ENCODE data around the gene PAX9.
"Not testable (repeated sequence)": the region's sequence is repeated elsewhere in the genome, so short reads cannot be mapped to it uniquely, and the experiment has no call there.

Gene PAX9

GRCh38 chr14:36682338-36682737 lies 20.7 kb downstream of the PAX9 start:
- Histone ChIP-seq H3K9ac (ENCODE audit: low read length) (no peak overlapping the region), H3K4me1 (ENCODE audit: control insufficient read depth, insufficient read depth, low read length) (no peaks in the 10 kb centered on the region), H3K9me3 (ENCODE audit: control insufficient read depth, low read length) (no peaks in the 10 kb centered on the region), H3K36me3 (ENCODE audit: control insufficient read depth, insufficient read depth, low read length, severe bottlenecking) (no peaks in the 10 kb centered on the region), H3K27me3 (replicated peaks; ENCODE audit: control insufficient read depth, insufficient read depth, low read length) (no peaks in the 10 kb centered on the region), H3K4me3 (ENCODE audit: low read length) (no peak overlapping the region)
- DNase-seq (ENCODE audit: low read depth) = no peak

- Histone ChIP-seq H3K4me1 (ENCODE audit: control insufficient read depth, insufficient read depth, low read length) (no peaks in the 10 kb centered on the region), H3K36me3 (ENCODE audit: control insufficient read depth, insufficient read depth, low read length, severe bottlenecking) (no peaks in the 10 kb centered on the region), H3K9me3 (ENCODE audit: control insufficient read depth, low read length) (no peaks in the 10 kb centered on the region), H3K9ac (ENCODE audit: low read length) (no peak overlapping the region), H3K4me3 (ENCODE audit: low read length) (no peak overlapping the region), H3K27me3 (replicated peaks; ENCODE audit: control insufficient read depth, insufficient read depth, low read length) (no peaks in the 10 kb centered on the region)
- no peak for DNase-seq (ENCODE audit: low read depth)
These were observed 21.5 kb downstream of the PAX9 start for GRCh38 chr14:36683083-36683724.

- Histone ChIP-seq H3K4me1 (ENCODE audit: control insufficient read depth, insufficient read depth, low read length) (no peaks in the 10 kb centered on the region), H3K4me3 (ENCODE audit: low read length) (no peak overlapping the region), H3K9ac (ENCODE audit: low read length) (no peak overlapping the region), H3K27me3 (replicated peaks; ENCODE audit: control insufficient read depth, insufficient read depth, low read length) (no peaks in the 10 kb centered on the region), H3K9me3 (ENCODE audit: control insufficient read depth, low read length) (no peaks in the 10 kb centered on the region), H3K36me3 (ENCODE audit: control insufficient read depth, insufficient read depth, low read length, severe bottlenecking) (no peaks in the 10 kb centered on the region)
- DNase-seq (ENCODE audit: low read depth) = no peak
These were observed 23.3 kb downstream of the PAX9 start for GRCh38 chr14:36684946-36685345.

- Histone ChIP-seq H3K27me3 (replicated peaks; ENCODE audit: control insufficient read depth, insufficient read depth, low read length) (no peaks in the 10 kb centered on the region), H3K4me3 (ENCODE audit: low read length) (no peak overlapping the region)
These were observed 28.8 kb downstream of the PAX9 start for GRCh38 chr14:36690311-36691040.

GRCh38 chr14:36699420-36699819 lies 37.8 kb downstream of the PAX9 start:
- not testable (repeated sequence) for H3K9me3 ChIP-seq (ENCODE audit: control insufficient read depth, low read length); H3K27me3 ChIP-seq (replicated peaks; ENCODE audit: control insufficient read depth, insufficient read depth, low read length); H3K4me1 ChIP-seq (ENCODE audit: control insufficient read depth, insufficient read depth, low read length); H3K9ac ChIP-seq (ENCODE audit: low read length); H3K36me3 ChIP-seq (ENCODE audit: control insufficient read depth, insufficient read depth, low read length, severe bottlenecking); DNase-seq (ENCODE audit: low read depth); H3K4me3 ChIP-seq (ENCODE audit: low read length)

More at GRCh38 chr14:36690311-36691040, 28.8 kb downstream of the PAX9 start:
- no peak overlapping the region for H3K9ac ChIP-seq (ENCODE audit: low read length)
- H3K36me3 ChIP-seq (ENCODE audit: control insufficient read depth, insufficient read depth, low read length, severe bottlenecking) = no peaks in the 10 kb centered on the region
- no peaks in the 10 kb centered on the region for H3K9me3 ChIP-seq (ENCODE audit: control insufficient read depth, low read length)
- DNase-seq (ENCODE audit: low read depth) = no peak
- H3K4me1 ChIP-seq (ENCODE audit: control insufficient read depth, insufficient read depth, low read length) = peaks cover 3% of the 10 kb centered on the region

GRCh38 chr14:36700651-36701050 lies 39.0 kb downstream of the PAX9 start:
- H3K9ac ChIP-seq (ENCODE audit: low read length) = no peak overlapping the region
- DNase-seq (ENCODE audit: low read depth) = no peak
- no peaks in the 10 kb centered on the region for H3K9me3 ChIP-seq (ENCODE audit: control insufficient read depth, low read length)

GRCh38 chr14:36701132-36701531 lies 39.5 kb downstream of the PAX9 start:
- Histone ChIP-seq H3K4me3 (ENCODE audit: low read length) (no peak overlapping the region), H3K4me1 (ENCODE audit: control insufficient read depth, insufficient read depth, low read length) (no peaks in the 10 kb centered on the region), H3K27me3 (replicated peaks; ENCODE audit: control insufficient read depth, insufficient read depth, low read length) (no peaks in the 10 kb centered on the region), H3K9me3 (ENCODE audit: control insufficient read depth, low read length) (no peaks in the 10 kb centered on the region), H3K9ac (ENCODE audit: low read length) (no peak overlapping the region), H3K36me3 (ENCODE audit: control insufficient read depth, insufficient read depth, low read length, severe bottlenecking) (no peaks in the 10 kb centered on the region)
- no peak for DNase-seq (ENCODE audit: low read depth)

More at GRCh38 chr14:36700651-36701050, 39.0 kb downstream of the PAX9 start:
- Histone ChIP-seq H3K4me1 (ENCODE audit: control insufficient read depth, insufficient read depth, low read length) (no peaks in the 10 kb centered on the region), H3K27me3 (replicated peaks; ENCODE audit: control insufficient read depth, insufficient read depth, low read length) (no peaks in the 10 kb centered on the region), H3K36me3 (ENCODE audit: control insufficient read depth, insufficient read depth, low read length, severe bottlenecking) (no peaks in the 10 kb centered on the region), H3K4me3 (ENCODE audit: low read length) (no peak overlapping the region)

- Histone ChIP-seq H3K4me3 (ENCODE audit: low read length) (no peak overlapping the region), H3K9ac (ENCODE audit: low read length) (no peak overlapping the region), H3K27me3 (replicated peaks; ENCODE audit: control insufficient read depth, insufficient read depth, low read length) (no peaks in the 10 kb centered on the region), H3K9me3 (ENCODE audit: control insufficient read depth, low read length) (no peaks in the 10 kb centered on the region), H3K4me1 (ENCODE audit: control insufficient read depth, insufficient read depth, low read length) (no peaks in the 10 kb centered on the region), H3K36me3 (ENCODE audit: control insufficient read depth, insufficient read depth, low read length, severe bottlenecking) (no peaks in the 10 kb centered on the region)
- DNase-seq (ENCODE audit: low read depth) = no peak
These were observed 40.8 kb downstream of the PAX9 start for GRCh38 chr14:36702474-36702873.

- H3K4me1 ChIP-seq (ENCODE audit: control insufficient read depth, insufficient read depth, low read length) = no peaks in the 10 kb centered on the region
- H3K27me3 ChIP-seq (replicated peaks; ENCODE audit: control insufficient read depth, insufficient read depth, low read length) = no peaks in the 10 kb centered on the region
- no peaks in the 10 kb centered on the region for H3K9me3 ChIP-seq (ENCODE audit: control insufficient read depth, low read length)
- peak; percentile 6 for DNase-seq (ENCODE audit: low read depth)
- no peak overlapping the region for H3K4me3 ChIP-seq (ENCODE audit: low read length)
- no peak overlapping the region for H3K9ac ChIP-seq (ENCODE audit: low read length)
- no peaks in the 10 kb centered on the region for H3K36me3 ChIP-seq (ENCODE audit: control insufficient read depth, insufficient read depth, low read length, severe bottlenecking)
These were observed 45.9 kb downstream of the PAX9 start for GRCh38 chr14:36707570-36707969.

GRCh38 chr14:36713960-36714703 lies 52.5 kb downstream of the PAX9 start:
- Histone ChIP-seq H3K27me3 (replicated peaks; ENCODE audit: control insufficient read depth, insufficient read depth, low read length) (peaks cover under 1% of the 10 kb centered on the region), H3K9ac (ENCODE audit: low read length) (no peak overlapping the region), H3K9me3 (ENCODE audit: control insufficient read depth, low read length) (no peaks in the 10 kb centered on the region), H3K4me1 (ENCODE audit: control insufficient read depth, insufficient read depth, low read length) (no peaks in the 10 kb centered on the region), H3K4me3 (ENCODE audit: low read length) (no peak overlapping the region), H3K36me3 (ENCODE audit: control insufficient read depth, insufficient read depth, low read length, severe bottlenecking) (no peaks in the 10 kb centered on the region)
- DNase-seq (ENCODE audit: low read depth) = no peak

GRCh38 chr14:36716614-36717184 lies 55.0 kb downstream of the PAX9 start:
- Histone ChIP-seq H3K27me3 (replicated peaks; ENCODE audit: control insufficient read depth, insufficient read depth, low read length) (peaks cover 3% of the 10 kb centered on the region), H3K9me3 (ENCODE audit: control insufficient read depth, low read length) (no peaks in the 10 kb centered on the region), H3K4me1 (ENCODE audit: control insufficient read depth, insufficient read depth, low read length) (no peaks in the 10 kb centered on the region), H3K9ac (ENCODE audit: low read length) (no peak overlapping the region), H3K4me3 (ENCODE audit: low read length) (no peak overlapping the region), H3K36me3 (ENCODE audit: control insufficient read depth, insufficient read depth, low read length, severe bottlenecking) (no peaks in the 10 kb centered on the region)
- no peak for DNase-seq (ENCODE audit: low read depth)
